HuH-7.5 (cell line): ENCODE data around the gene ITGA8.
"Not testable (repeated sequence)": the region's sequence is repeated elsewhere in the genome, so short reads cannot be mapped to it uniquely, and the experiment has no call there.

Experiments used
- DNase-seq: peaks from one replicate; pipeline ENCODE4 v3.0.0; 2011; ENCODE audit warnings: low spot score

The ITGA8 gene

DNA sequence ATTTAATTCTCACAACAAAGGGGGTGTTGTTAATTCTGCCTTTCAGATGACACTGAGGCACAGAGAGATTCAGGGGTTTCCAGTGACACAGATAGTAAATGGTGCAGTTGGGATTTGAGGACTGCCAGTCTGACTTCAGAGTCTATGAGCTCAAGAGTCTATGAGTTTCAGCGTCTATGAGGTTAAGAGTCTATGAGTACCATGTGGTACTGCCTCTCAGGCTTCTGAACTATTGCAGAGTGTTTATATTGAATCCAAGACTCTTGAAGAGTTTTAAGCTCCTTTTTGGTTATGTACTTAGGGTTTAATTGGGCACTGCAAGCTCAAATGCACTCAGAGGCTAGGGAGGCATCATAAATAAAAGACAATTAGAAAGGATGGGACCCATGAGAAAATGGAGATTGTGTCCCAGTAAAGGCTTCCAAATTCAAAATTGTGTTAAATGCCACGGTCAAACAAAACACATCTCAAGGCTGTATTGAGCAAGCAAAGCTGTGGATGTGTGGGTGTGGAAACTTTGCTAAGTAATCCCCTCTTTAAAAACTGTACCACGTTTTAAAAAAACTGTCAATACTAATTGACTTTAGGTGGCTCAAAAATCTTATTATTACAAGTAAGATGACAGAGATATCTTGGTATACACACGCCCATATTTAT is 224.7 kb downstream of the ITGA8 start:
- no peak for DNase-seq

DNA sequence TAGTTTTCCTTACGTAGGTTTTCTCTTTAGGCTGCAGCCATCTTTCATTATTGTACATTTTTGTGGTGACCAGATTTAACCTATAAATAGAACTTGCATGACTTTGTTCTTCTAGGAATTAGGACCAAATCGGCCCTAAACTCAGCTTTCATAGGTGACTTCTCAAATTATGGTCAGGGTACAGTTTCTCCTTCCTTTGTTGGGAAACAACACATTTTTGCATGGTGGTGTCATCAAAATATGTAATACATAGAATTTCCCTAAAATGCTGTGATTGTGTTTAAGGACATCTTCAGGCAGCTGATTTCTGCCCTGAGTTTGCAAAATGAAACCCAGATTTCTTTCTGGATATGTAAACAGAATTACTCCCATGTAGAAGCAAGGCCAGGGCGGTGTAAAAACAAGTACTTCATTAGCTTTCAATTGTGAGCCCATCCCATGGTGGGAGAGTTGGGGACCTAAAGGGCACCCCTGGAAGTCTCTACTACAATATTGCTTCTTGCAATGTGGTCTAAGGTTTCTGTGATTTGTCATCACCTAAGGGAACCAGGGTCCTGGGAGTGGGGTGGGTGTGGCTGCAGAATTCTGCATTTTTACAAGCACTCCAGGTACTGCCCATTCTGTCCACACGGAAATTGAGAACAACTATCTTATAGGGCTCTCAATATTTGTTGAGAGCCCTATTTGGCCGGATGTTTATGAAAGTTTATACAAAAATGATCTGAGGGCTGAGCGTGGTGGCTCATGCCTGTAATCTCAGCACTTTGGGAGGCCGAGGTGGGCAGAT is 227.7 kb downstream of the ITGA8 start:
- no peak for DNase-seq

DNA sequence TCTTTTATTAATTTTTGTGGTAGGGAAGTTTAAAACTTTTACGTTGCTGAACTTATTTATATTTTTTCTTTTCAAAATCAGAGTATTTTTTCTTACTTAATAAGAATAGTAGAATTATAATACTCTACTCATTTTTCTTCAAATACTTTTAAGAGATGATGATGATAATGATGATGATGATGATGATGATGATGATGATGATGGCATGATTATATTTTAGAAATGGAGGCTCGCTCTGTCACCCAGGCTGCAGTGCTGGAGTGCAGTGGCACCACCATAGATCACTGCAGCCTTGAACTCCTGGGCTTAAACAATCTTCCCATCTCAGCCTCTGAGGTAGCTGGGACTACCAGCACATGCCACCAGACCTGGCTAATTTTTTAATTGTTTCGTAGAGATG is 230.3 kb downstream of the ITGA8 start:
- DNase-seq, result no peak

DNA sequence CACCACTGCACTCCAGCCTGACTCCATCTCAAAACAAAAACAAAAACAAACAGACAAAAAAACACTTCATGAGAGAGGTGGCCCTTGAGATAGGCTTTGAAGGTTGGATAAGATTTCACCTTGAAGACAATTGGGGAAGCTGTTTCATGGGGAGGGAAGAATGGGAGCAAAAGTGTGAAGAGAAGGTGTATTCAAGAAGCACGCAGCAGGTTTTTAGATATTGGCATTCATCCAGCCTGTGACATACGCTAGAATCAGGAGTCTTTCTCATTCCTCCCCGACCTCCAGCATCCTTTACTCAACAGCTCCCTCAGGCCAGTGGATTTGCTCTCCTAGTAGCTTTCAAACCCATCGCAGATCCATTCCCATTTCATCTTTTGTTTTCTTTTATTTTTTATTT is 232.3 kb downstream of the ITGA8 start:
- DNase-seq, result no peak

DNA sequence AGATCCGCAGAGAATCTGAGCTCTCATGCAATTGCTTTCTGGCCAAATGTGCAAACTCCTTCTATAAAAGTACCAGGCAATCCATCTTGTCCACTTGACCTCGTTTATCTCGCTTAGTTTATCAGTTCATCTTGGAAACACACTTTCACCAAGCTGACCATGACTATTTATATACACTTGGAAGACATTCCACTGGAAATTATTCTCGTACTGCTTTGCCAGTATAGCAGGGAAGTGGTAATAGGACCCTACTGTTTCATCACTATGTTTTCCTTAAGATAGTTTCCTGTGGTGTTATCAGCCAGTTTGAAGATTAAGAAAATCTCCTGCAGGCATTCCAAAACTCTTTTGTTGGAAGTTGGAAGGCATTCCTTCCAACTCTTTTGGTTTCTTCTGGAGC is 233.3 kb downstream of the ITGA8 start:
- DNase-seq, result no peak

DNA sequence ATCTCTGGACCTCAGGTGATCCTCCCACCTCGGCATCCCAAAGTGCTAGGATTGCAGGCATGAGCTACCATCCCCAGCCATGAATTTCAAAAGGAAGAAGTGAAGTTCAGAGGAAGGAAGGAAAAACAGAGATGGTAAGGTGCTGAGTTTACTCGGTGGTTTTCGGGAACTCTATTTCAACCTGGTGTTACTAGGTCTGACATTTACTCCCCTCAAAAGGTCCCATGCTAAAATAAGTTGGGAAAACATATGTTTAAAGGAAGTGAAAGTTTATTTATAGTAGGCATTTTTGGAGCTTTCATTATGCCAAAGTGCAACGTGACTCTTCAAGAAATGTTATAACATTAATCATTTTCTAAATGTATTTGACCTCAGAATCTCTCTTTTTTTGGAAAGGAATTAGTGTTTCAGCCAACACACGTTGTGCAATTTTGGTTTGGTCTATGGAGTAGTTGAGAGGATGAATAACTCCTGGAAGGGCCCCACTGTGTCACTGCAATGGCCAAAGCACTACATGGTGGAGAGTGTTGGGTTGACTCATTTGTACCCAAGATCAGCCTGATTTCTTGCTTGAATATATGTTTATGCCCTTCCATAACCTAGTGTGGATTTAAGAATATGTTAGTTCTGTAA is 233.9 kb downstream of the ITGA8 start:
- DNase-seq, result no peak

DNA sequence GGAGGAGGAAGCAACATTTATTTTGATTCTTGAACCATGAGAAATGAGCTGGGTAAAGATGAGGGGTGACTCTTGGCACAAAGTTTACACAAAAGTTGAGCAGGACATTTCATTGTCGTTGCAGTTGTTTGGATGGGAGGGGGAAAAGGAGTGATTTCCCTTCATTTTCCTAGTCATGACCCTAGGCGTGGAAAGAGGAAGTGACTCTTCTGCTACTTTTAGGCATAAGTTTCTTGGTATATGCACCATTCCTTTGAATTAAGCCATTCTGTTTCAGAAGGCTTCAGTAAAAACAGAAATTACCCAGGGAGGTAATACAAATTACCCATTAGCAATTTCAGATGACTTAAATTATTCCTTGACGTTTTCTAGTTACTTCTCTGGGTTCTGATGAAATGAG is 234.7 kb downstream of the ITGA8 start:
- no peak for DNase-seq

DNA sequence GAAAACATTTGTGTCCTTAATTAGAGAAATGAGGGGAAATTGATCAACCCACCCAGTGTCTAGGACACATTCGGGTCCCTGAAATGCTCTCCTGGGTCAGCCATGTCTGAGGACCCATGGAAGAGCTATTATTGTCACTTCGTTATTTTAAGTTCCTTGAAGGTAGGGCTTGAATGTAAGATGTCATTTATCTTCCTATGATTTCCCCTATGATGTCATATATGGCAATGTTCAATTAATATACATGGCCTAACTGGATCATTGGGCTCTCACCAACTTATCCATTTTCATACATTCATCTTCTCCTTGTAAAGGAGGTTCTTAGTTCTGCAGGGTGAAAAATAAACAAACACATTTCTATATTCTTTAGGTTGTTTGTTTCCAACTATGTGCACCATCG is 235.6 kb downstream of the ITGA8 start:
- DNase-seq, result no peak

DNA sequence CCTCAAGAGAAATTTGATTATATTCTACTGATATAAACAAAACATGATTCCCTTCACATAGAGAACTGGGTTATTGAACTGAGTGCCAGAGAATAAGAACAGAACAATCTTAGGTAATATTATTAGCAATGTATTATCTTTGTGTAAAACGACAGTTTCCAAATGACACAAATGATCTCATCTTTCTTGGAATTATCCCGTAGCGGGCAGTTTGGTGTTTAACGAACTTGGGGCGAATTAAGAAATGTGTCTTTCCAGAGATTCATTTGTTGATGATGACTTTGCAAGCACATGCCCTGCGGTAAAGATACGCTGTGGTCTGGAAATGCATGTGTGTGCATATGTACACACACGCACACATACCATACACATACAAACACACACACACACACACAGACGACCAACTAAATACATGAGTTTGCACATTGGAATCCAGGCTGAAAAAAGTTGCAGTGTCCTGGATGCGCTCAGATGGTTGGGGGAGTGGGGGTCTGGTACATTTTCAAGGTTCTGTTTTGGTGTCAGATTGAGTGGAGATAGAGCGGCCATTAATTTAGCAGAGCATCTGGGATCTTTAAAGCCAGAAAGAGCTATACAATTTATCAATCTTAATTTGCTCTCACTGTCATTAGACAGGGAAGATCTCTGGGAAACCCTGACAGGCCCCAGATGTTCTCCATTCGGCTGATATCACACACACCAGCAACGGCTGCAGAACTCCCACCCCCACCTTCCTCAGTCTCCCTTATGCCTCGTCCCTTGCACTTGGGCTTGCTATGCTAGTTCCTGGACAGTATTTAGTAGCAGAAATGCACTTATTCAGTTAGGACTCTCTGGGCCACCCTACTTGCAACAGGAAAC is 236.3 kb downstream of the ITGA8 start:
- no peak for DNase-seq

DNA sequence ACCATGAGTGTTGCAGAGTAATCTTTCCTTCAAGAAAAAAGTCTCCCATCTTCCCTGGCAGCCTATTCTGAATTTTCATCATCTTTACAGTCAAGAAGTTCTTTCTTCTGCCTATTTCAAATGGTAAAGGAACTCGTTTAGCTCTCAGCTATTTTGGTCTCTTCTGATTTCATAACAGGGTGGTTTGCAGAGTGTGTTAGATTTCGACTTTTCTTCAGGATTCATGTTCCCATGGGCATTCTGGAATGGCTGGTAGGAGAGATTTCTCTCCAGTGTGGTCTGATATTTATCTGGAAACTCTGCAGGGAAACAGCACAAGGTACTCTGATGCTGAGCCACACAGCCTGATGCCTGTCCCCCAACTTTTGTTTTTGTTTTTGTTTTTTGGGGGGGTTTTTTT is 237.6 kb downstream of the ITGA8 start:
- DNase-seq, result no peak

DNA sequence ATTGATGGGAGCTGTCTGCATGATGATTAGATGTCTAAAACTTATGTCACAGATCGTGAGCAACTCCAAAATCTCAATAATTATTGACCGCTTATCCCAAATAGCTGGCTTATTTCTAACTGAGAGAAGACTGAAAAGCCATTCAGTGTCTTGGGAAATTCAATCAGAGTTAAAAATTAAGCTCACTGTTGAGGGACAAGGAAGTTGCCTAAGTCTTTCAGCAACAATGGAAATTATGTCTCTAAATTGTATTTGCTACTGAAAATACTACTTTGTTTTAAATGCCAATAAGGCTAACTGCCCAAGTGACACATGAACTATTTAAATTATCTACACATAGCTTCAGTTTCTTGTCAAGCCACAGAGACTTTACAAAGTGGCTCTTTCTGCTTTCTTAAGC is 240.8 kb downstream of the ITGA8 start:
- no peak for DNase-seq

DNA sequence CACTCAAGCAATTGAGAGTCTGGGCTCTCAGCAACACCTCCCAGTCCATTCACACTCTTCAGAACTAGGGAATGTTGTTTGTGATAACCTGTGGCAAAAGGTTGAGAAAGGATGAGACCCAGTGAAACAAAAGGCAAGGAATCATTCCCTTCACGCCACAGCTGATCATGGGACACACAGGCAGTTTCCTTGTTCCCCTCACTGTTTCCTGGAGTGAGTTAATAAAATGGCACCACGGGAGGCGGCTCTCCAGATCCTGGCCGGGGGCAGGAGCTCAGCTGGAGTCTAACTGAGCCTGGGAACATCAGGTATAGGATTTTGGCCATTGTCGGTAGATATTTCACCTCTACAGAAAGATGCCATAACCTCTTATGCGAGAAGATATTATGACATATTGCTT is 241.3 kb downstream of the ITGA8 start:
- no peak for DNase-seq

DNA sequence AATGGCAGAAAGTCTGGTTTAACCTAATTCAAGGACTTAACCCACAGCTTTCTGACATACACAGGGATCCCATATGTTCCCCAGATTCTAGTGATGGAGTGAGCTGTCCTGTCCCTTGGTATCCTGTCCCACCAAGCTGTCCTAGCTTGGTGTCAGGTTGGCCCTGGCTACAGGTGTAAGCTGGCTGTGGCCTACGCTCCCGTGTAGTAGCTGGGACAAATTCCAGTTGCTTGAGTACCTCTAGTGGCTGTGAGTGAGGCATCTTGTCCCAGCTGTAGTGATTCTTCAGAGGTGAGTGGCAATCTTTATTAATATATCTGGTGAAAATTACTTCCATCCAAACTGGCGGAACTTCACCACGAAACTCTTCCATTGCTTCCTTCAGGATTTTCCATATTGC is 243.4 kb downstream of the ITGA8 start:
- no peak for DNase-seq

DNA sequence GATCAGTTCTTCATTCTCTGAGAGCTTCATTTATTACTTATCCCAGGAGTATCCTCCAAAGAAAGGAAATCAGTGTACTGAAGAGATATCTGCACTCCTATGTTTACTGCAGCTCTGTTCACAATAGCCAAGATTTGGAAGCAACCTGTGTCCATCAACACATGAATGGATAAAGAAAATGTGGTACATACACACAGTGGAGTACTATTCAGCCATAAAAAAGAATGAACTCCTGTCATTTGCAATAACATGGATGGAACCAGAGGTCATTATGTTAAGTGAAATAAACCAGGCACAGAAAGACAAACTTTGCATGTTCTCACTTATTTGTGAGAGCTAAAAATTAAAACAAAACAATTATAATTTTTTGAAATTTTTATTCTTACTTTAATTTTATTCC is 244.3 kb downstream of the ITGA8 start:
- DNase-seq, result not testable (repeated sequence)

DNA sequence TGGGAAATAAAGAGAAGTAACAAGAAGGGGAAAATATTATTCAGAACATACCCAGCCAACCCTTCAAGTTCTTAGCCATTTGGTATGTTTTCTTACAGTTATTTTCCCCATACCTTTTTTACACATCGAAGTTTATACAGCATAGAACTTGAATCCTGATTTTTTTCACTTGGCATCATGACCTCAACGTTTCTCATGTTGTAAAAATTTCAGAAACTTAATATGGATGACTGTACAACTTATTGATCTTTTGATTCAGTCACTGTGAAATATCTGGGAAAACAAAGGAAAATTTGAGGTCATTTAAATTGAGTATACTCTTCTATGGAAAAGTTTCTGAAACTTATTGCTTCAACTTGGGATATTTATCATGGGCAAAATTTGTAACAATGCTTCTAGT is 245.1 kb downstream of the ITGA8 start:
- no peak for DNase-seq

DNA sequence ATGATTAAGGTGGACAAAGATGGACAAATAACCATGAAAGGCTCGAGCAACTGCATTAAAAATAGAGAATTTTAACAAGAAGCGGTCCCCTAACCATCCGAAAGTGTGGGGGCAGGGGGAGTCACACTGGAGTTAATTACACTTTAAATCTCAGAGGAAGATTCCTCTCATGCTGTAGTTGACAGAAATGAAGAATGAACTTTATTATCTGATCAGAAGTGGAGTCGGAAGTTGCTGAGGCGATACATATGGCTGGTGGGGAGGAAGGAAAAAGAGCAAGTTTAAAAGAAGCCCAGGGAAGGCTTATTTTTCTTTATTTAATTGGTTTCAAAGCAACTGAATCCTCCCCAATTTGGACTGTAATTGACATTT is 246.3 kb downstream of the ITGA8 start:
- DNase-seq, result no peak

DNA sequence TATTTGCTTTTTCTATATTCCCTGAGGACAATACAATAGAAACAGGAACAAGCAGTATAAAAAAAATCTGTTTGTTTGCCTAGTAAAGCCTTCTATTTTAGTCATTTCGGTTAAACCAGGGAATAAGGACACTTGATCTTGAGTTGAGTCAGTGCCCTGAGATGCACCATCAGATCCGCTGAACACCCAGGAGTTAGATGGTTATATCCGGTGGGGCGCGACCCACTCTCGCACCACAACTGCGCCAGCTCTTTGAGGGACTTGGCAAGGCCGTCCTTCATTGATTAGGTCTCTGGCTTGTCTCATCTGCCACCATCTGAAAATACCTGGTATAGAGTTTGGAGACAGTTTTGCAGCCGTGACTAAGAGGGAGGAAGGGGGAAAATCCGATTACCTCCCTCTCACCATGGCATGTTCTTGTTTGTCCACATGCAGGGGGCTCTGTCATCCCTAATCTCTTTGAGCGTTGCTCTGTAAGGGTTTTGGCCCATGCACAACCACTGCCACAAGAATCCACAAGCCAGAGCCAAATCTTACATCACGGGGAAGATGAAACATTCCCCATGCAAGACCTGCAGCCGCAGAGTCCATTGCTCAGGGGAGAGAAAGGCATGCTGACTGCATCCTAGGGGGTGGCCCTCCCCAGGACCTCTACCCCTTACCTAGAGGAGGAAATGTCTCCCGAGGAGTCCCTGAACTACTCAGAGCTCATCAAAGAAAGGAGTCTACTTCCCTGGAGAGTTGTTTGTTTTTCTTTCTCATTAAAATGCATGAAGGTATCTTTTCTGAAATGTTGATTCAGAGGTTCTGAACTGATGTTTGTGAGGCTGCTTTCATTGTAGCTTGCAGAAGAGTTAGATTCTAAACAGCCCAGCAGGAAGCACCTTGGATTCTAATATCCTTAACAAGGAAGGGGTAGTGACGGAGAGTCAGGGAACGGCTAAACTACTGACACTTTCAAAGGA is 247.0 kb downstream of the ITGA8 start:
- no peak for DNase-seq

DNA sequence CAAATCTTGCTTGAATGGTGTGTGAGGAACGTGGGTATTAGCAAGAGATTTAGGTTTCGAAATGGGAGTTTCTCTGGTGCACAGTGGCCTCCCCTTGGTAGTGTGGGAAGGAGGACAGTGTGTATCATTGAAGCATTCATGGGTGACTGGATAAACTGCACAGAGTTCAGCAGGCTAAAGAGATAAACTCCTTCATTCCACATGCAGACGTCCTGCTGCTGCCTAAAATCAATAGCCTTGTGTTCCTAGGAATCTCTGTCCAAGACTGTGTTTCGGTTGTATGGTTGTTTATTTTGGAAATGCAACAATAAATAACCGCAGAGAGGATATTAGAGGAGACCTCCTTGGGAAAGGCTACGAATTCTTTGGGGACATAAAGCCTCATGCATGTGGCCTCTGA is 247.7 kb downstream of the ITGA8 start:
- no peak for DNase-seq

DNA sequence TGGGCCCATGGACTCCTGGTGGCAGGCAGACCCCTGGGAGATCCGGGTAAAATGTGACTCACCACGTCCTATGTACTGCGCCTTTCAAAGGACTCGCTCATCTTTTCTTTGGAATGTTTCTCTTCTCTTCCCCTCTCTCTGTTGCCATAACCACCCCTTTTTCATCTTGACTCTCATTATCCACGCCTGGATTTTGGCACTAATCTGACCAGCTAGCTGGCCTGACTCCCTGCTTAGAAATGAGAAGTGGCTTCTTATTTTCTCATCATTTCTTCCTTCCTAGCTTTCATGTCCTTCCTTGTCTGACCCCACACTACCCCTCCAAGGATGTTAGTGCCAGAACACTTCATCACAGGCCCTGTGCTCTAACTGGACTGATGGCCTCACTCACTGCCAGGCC is 250.6 kb downstream of the ITGA8 start:
- DNase-seq, result no peak

DNA sequence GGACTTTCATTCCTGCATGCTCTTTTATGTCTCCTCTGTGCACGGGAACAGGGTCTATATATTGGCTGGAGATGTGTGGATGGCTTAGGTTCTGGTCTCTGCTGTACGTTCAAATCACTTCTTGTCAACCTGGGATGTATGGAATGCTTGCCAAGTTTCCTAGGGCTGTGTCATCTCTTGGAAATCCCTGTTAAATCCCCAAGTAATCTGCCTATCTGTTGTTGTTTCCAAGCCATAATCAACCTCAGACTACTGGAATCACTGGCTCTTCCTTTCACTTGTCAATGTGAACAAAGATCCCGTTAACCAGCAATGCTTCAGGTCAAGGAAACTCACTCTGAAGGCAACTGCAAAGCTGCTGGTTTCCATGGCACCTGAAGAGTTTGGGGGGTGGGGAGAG is 255.3 kb downstream of the ITGA8 start:
- no peak for DNase-seq
